Measurements from ENCODE around the gene BCR. TPM values are rescaled to one million over a fixed set of nuclear protein-coding genes. Genes with fewer than 3 reads are reported as not detected.

BCR gene
- total and polyA plus RNA-seq, 2 of the 8 experiments (the other 6 are each of a cell fraction or from before 2014, with no cell fraction given): 66.7 to 130 TPM

DNA sequence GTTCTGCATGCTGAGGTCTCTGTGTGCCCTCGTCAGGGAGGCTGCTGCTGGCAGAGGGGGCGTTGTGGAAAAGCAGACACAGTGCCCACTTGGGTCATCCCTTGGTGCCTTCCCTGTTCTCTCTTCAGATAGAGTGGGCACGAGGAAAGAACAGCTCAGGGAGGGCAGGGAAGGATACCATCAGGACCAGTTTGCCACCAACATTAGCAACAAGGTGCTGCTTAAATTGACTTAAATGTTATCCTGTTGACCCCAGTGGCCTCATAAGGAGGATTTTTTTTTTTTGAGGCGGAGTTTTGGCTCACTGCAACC, 91.2 kb downstream of the BCR start (continued):
- no peak for TF ChIP-seq CHD7 (IDR thresholded peaks at IDR 0.05; ENCODE audit: insufficient replicate concordance, low read length)
- no peak for TF ChIP-seq SAP30 (IDR thresholded peaks at IDR 0.05; ENCODE audit: insufficient read depth, insufficient replicate concordance, low read length)
- TF ChIP-seq TBP (IDR thresholded peaks at IDR 0.05; ENCODE audit: low read depth, low read length): no peak
- no peak for TF ChIP-seq TEAD4 (IDR thresholded peaks at IDR 0.05; ENCODE audit: low read depth, low read length)
- TF ChIP-seq ASH2L (IDR thresholded peaks at IDR 0.05; ENCODE audit: low read length): no peak
- TF ChIP-seq TCF12 (IDR thresholded peaks at IDR 0.05; ENCODE audit: low read depth, low read length): no peak

Measured in H1 (cell line).